Activated CD8-positive, alpha-beta memory T cell treated with anti-CD3 and anti-CD28 coated beads for 36 hours (primary cell): ENCODE results near the gene ZNF654. TPM values are rescaled to one million over a fixed set of nuclear protein-coding genes. Genes with fewer than 3 reads are reported as not detected.
"Not testable (repeated sequence)": the region's sequence is repeated elsewhere in the genome, so short reads cannot be mapped to it uniquely, and the experiment has no call there.

Source experiments
- CTCF ChIA-PET: fragments of 350-600 bp; sonication (Branson Sonifier 250); formaldehyde crosslinking; loops from one replicate; lab custom pipeline; 2021; ENCODE audit warnings: antibody characterized with exemption; lab: Charles Lee
- POLR2A ChIA-PET: fragments of 350-600 bp; sonication (Branson Sonifier 250); formaldehyde crosslinking; loops from one replicate; lab custom pipeline; 2021; ENCODE audit warnings: antibody characterized with exemption; lab: Charles Lee
- total RNA-seq, 2 experiments: library from RNA; stranded (reverse); gene quantifications; one replicate each; pipeline ENCODE4 v1.2.3, GENCODE V29; 2021

Gene ZNF654
- total RNA-seq, 2 experiments from 2014 or later: 14.5 to 17.4 TPM

GRCh38 chr3:88118603-88119002 lies 59.5 kb downstream of the ZNF654 start:
- CTCF ChIA-PET: interaction anchor here (0.6 kb wide), 1 partner anchor 18 kb away, joined by 4 read pairs; no protein-coding TSS in a partner anchor
- POLR2A ChIA-PET: not testable (repeated sequence)

GRCh38 chr3:88123526-88123925 lies 64.5 kb downstream of the ZNF654 start:
- CTCF ChIA-PET: interaction anchor here (0.7 kb wide), 1 partner anchor 10 kb away, joined by 4 read pairs; no protein-coding TSS in a partner anchor
- POLR2A ChIA-PET: no interaction called here

- ChIA-PET POLR2A (no interaction called here), CTCF (interaction anchor here (0.6 kb wide), 1 partner anchor 380 kb away, joined by 3 read pairs; no protein-coding TSS in a partner anchor)
Observed at GRCh38 chr3:88131695-88132094, 72.6 kb downstream of the ZNF654 start.

GRCh38 chr3:88132894-88133293 lies 73.8 kb downstream of the ZNF654 start:
- ChIA-PET CTCF (no interaction called here), POLR2A (no interaction called here)

- ChIA-PET CTCF (no interaction called here), POLR2A (interaction anchor here (1.9 kb wide), 1 partner anchor 15 kb away, joined by 6 read pairs; the partner anchor contains the start of gene C3orf38)
Observed at GRCh38 chr3:88133711-88134263, 74.7 kb downstream of the ZNF654 start.

GRCh38 chr3:88137836-88138235 lies 78.8 kb downstream of the ZNF654 start:
- ChIA-PET CTCF (interaction anchor here (0.6 kb wide), 1 partner anchor 25 kb away, joined by 3 read pairs; no protein-coding TSS in a partner anchor), POLR2A (no interaction called here)

- POLR2A ChIA-PET: no interaction called here
- CTCF ChIA-PET: no interaction called here
Observed at GRCh38 chr3:88141458-88142083, 82.5 kb downstream of the ZNF654 start.

- CTCF ChIA-PET: no interaction called here
- POLR2A ChIA-PET: no interaction called here
Observed at GRCh38 chr3:88142094-88142624, 83.1 kb downstream of the ZNF654 start.

- ChIA-PET POLR2A (no interaction called here), CTCF (no interaction called here)
Observed at GRCh38 chr3:88147261-88147660, 88.2 kb downstream of the ZNF654 start.

- POLR2A ChIA-PET: interaction anchor here (1.5 to 2.6 kb wide), 2 partner anchors 14 to 90 kb away, joined by 6 to 22 read pairs; partner anchors contain the start of genes CGGBP1 and ZNF654
- CTCF ChIA-PET: interaction anchor here (1.0 to 1.4 kb wide), 2 partner anchors 10 to 36 kb away, joined by 3 to 5 read pairs; no protein-coding TSS in a partner anchor
Observed at GRCh38 chr3:88148651-88149050, 89.6 kb downstream of the ZNF654 start.

GRCh38 chr3:88149101-88149508 lies 90.0 kb downstream of the ZNF654 start:
- POLR2A ChIA-PET: interaction anchor here (1.5 to 2.6 kb wide), 2 partner anchors 15 to 90 kb away, joined by 6 to 22 read pairs; partner anchors contain the start of genes CGGBP1 and ZNF654
- CTCF ChIA-PET: interaction anchor here (1.0 to 1.4 kb wide), 2 partner anchors 10 to 36 kb away, joined by 3 to 5 read pairs; no protein-coding TSS in a partner anchor

- ChIA-PET CTCF (interaction anchor here (1.0 kb wide), 1 partner anchor 37 kb away, joined by 3 read pairs; no protein-coding TSS in a partner anchor), POLR2A (interaction anchor here (0.5 to 2.6 kb wide), 3 partner anchors 15 to 91 kb away, joined by 3 to 22 read pairs (median 6); partner anchors contain the start of genes CGGBP1 and ZNF654)
Observed at GRCh38 chr3:88149509-88150362, 90.7 kb downstream of the ZNF654 start, which contains the start of gene C3orf38. C3orf38 (plus strand) TSS chr3:88149959; CDS start chr3:88150053, 94 bp downstream.

- POLR2A ChIA-PET: interaction anchor here (0.5 to 2.6 kb wide), 2 partner anchors 20 to 92 kb away, joined by 3 to 22 read pairs; partner anchors contain the start of genes CGGBP1 and ZNF654
- CTCF ChIA-PET: interaction anchor here (1.1 kb wide), 1 partner anchor 51 kb away, joined by 3 read pairs; no protein-coding TSS in a partner anchor
Observed at GRCh38 chr3:88150371-88150770, 91.3 kb downstream of the ZNF654 start.

- ChIA-PET POLR2A (interaction anchor here (2.6 kb wide), 1 partner anchor 92 kb away, joined by 22 read pairs; the partner anchor contains the start of genes CGGBP1 and ZNF654), CTCF (interaction anchor here (1.1 kb wide), 1 partner anchor 51 kb away, joined by 3 read pairs; no protein-coding TSS in a partner anchor)
Observed at GRCh38 chr3:88150806-88151205, 91.8 kb downstream of the ZNF654 start.

GRCh38 chr3:88151358-88151757 lies 92.3 kb downstream of the ZNF654 start:
- CTCF ChIA-PET: interaction anchor here (0.9 to 1.1 kb wide), 2 partner anchors 50 to 150 kb away, joined by 3 read pairs; no protein-coding TSS in a partner anchor
- POLR2A ChIA-PET: no interaction called here

GRCh38 chr3:88152841-88153240 lies 93.8 kb downstream of the ZNF654 start:
- ChIA-PET CTCF (no interaction called here), POLR2A (no interaction called here)

- POLR2A ChIA-PET: no interaction called here
Observed at GRCh38 chr3:88166419-88166971, 107.4 kb downstream of the ZNF654 start.

GRCh38 chr3:88167173-88167572 lies 108.1 kb downstream of the ZNF654 start:
- POLR2A ChIA-PET: no interaction called here
- CTCF ChIA-PET: no interaction called here

More at GRCh38 chr3:88166419-88166971, 107.4 kb downstream of the ZNF654 start:
- CTCF ChIA-PET: no interaction called here
